CD4-positive, alpha-beta T cell treated with Interleukin-1 beta for 1 hour (primary cell): ENCODE results near the gene ZNF429.
A peak's percentile ranks its signal among the peaks of the same experiment; 100 is the strongest.
"Not testable (repeated sequence)": the region's sequence is repeated elsewhere in the genome, so short reads cannot be mapped to it uniquely, and the experiment has no call there.

Experiments used
- DNase-seq, 2 donors: peaks; one replicate each; pipeline ENCODE4 v3.0.0-alpha.2; 2020 to 2022

ZNF429 gene

DNA sequence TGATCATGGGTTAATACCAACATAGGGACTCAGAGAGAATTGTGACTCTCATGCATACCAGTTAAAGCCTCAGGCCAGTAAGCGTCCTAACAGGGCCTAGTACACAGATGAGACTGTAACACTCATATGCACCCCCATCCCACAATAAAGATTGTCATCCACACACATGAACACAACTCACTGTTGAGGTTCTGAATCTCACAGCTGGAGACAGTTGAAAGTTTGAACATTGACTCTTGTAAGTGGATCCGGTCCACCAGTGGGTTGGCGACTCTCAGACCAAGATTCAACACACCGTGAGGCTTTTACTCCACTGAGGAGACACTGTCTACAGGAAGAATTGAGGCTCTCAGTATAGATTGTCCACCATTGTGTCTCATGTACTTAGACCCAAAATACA, 88.1 kb downstream of the ZNF429 start:
- no peak for DNase-seq

DNA sequence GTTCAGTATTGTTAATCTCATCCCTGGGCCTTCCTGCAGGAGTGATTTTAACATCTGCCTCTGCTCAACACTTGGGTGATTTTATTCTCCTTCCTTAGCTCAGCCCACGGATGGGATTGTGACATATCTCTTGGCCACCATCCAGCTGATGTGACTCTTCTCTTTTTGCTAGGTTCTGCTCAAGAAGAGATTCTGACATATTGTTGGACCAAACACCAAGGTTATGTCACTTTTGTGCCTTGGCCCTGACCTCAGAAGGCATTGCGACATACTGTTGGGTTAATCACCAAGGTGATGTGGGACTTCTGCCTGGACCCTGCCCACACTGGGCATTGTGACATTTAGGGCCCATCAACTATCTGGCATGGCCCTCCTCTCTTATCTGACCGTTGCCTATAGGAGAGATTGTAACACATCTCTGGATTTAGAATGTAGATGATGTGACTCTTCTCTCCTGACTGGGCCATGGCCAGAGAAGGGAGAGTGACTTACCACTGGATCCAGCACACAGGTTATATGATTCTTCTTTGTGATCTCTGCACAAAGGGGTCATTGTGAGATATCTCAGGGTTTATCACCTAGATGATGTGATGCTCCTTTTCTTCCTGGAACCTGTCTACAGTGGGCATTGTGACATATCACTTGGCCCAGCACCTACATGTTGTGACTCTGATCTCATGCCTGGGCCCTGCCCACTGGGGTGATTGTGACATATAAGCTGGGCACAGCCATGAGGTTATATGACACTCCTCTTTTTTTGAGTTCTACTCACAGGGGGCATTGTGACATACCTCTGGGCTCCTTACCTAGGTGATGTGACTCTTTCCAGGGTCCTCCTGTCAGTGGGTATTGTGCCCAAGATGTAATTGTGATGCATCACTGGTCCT, 88.8 kb downstream of the ZNF429 start:
- peak; percentile 8 to 53 for DNase-seq

DNA sequence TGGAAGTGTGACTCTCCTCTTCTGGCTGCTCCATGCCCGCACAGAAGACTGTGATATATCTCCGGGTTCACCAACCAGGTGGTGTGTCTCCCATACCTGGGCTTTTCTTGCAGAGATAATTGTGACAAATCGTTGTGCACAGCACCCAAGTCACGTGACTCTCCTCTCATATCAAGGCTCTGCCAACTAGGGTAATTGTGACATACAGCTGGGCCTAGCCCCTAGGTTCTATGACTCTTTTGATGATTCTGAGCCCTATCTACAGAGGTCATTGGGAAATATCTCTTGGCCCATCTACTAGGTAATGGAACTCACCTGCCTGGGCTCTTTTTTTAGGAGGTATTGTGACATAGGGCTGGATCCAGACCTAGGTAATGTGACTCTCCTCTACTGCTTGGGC, 89.8 kb downstream of the ZNF429 start:
- no peak for DNase-seq

DNA sequence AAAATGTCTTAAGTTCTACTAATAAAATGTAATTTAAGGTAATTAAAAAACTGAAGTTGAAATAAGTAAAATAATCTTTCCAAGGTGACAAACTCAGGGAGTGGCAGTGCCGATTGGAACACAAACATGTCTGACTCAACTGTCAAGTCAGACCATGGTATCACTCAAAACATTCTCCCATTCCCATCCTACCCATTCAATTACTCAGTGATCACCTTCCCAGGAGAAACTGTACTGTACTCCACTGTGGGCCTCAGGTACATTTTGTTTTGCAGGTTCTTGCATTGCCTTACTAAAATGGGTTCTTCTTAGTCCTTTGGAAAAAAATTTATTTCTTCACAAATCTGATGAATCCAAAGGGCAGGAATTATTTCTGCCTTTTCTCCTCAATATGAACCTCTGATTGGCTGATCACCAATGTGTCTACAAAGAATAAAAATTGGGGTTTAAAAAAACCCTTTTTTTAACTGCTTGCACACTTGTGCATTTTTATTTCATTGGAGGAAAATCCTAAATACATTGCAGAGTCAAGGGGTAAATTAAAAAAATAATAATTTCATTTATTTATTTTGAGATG, 96.8 kb downstream of the ZNF429 start:
- no peak for DNase-seq

DNA sequence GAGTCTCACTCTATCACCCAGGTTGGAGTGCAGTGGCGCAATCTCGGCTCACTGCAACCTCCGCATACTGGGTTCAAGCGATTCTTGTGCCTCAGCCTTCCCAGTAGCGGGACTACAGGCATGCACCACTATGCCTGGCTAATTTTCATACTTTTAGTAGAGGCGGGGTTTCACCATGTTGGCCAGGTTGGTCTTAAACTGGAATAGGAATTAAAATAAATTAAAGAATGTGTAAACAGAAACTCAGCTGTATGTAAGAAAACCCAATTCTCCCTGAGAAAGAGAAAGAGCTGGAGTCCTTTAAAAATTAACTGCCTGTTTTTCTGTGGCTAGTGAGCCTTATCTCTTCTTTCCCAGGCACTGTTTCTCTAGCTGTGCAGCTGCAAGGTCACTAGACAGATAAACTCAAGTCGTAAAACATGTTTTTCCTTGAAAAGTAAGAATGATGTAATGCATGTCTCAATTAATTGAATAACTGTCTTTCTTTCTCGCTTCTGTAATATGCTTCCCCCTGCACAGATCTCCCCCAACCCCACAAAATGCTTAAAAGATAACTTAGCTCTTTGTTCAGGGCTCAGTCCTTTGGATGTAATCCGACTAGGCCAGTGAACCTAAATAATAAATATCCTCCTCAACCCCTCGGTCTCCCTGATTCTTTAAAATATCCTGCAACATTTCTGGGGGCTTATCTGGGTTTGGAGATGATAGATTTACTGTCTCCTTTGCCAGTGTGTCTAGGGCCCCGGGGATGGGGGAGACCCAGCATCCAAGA, 97.4 kb downstream of the ZNF429 start:
- DNase-seq, result not testable (repeated sequence)

DNA sequence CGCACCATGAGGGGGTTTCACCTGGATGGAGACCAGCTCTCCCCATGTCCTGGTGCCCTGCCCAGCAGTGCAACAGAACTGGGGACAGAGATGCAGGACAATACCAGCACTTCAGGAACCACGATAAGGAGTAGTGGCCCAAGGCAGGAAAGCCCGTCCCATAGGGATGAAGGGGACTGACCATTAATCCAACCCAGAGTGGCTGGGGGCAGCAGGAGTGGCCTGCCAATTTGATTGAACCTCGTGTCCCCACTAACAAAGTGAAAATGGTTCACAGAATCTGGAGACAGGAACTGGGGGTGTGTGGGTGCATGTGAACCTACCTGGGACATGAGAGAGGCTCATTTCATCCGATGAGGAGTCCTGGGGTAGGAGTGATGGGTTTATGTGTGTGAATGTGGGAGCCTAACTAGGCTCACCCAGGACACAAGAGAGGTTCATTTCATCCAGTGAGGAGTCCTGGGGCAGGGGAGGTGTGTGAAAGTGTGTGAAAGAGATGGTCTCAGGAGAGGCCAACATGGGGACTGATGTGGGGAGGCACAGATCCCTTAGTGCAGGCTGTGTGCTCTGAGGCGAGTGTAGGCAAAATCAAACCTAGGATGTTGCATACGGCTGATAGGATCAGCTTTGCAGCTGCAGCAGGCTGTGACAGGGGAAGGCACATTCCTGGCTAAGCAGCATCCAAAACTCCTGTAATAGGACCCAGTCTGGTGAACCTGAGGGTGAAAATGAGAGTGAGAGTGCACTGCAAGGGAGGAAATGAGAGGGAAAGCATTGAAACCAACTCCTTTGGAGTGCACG, 98.2 kb downstream of the ZNF429 start:
- DNase-seq, result no peak

DNA sequence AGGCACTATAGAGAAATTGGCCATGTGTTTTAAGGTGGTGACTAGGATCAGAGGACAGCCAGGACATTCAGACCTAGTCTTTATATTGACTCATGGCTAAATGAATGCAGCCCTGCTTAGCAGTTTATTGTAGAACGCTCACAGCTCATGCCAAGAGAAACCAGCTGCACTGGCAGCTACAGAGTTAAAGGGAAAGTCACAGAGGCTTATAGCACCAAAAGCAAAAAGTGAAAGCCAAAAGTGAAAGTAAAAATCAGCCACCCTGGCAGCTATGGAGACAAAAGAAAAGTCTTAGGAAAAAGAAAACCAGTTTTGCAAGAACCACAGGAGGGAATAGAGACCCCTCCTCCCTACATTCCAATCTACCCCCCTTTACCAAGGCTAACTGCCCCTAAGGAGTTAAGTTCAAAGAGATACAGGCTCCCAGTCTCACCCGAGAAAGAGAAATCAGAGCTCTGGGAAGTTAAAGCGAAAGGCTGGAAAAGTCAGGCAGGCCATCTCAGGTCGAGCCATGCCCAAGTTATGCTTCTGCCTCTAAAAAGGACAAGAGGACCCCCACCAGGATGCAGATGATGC, 99.0 kb downstream of the ZNF429 start:
- DNase-seq, result peak in 1 of 2 donors; percentile 37
